GM15510 (cell line): Measurements from ENCODE around the gene MCM3.

Experiments used
- POLR2A ChIP-seq: IDR thresholded peaks from 3 replicates; pipeline ENCODE4 v1.6.1; 2011; ENCODE audit warnings: borderline replicate concordance; ENCODE audit not compliant: insufficient read length; ENCODE audit errors: extremely low read depth

Gene MCM3

GRCh38 chr6:52283111-52283510, 1.4 kb downstream of the MCM3 start:
- no peak for TF ChIP-seq POLR2A

- TF ChIP-seq POLR2A: no peak
Observed at GRCh38 chr6:52276130-52276529, 8.4 kb downstream of the MCM3 start.

- TF ChIP-seq POLR2A: no peak
Observed at GRCh38 chr6:52271852-52272460, 12.6 kb downstream of the MCM3 start.

GRCh38 chr6:52263709-52264540, 20.6 kb downstream of the MCM3 start:
- no peak for TF ChIP-seq POLR2A

GRCh38 chr6:52262620-52263344, 21.8 kb downstream of the MCM3 start:
- no peak for TF ChIP-seq POLR2A

GRCh38 chr6:52261229-52261628, 23.3 kb downstream of the MCM3 start:
- no peak for TF ChIP-seq POLR2A

- TF ChIP-seq POLR2A: no peak
Observed at GRCh38 chr6:52260634-52261033, 23.9 kb downstream of the MCM3 start.

GRCh38 chr6:52255434-52255833, 29.1 kb downstream of the MCM3 start:
- TF ChIP-seq POLR2A: no peak

GRCh38 chr6:52254731-52255378, 29.7 kb downstream of the MCM3 start:
- TF ChIP-seq POLR2A: no peak

- no peak for TF ChIP-seq POLR2A
Observed at GRCh38 chr6:52253494-52253893, 31.0 kb downstream of the MCM3 start.

- TF ChIP-seq POLR2A: no peak
Observed at GRCh38 chr6:52251113-52251512, 33.4 kb downstream of the MCM3 start.

GRCh38 chr6:52249078-52249477, 35.5 kb downstream of the MCM3 start:
- no peak for TF ChIP-seq POLR2A

- no peak for TF ChIP-seq POLR2A
Observed at GRCh38 chr6:52245425-52245824, 39.1 kb downstream of the MCM3 start.

GRCh38 chr6:52244400-52244799, 40.1 kb downstream of the MCM3 start, which contains the start of gene IL17F:
Gene IL17F (minus strand): TSS chr6:52244500. CDS start chr6:52244429, 71 bp downstream.
- TF ChIP-seq POLR2A: no peak
